ENCODE data around the gene WDR46.

Gene WDR46

GRCh38 chr6:33288921-33289783, at the start of gene WDR46, which contains the start of gene PFDN6:
Gene WDR46, minus strand, starts transcription at chr6:33289239. Its CDS starts 69 bp downstream, at chr6:33289170.
Gene PFDN6, plus strand, starts transcription at chr6:33289601. Its CDS starts 256 bp downstream, at chr6:33289857.
- peak within 1 kb of the TSS; percentile 73 for H3K4me3 ChIP-seq (ENCODE audit: low read depth, low read length)
- peak; percentile 91 for TF ChIP-seq MAX (IDR thresholded peaks at IDR 0.05; ENCODE audit: low read depth, low read length)
- peak; percentile 81 for TF ChIP-seq MYC (IDR thresholded peaks at IDR 0.05; ENCODE audit: low read depth, low read length)
- TF ChIP-seq POLR2A (IDR thresholded peaks at IDR 0.05; ENCODE audit: extremely low read depth, insufficient read length) = peak; percentile 63
- TF ChIP-seq CTCF (IDR thresholded peaks at IDR 0.05; ENCODE audit: low read depth, low read length) = no peak
- DNase-seq (ENCODE audit: low read depth) = peak; percentile 94

GRCh38 chr6:33336495-33336894, 47.5 kb upstream of the WDR46 start:
- DNase-seq (ENCODE audit: low read depth) = no peak
- no peak for TF ChIP-seq POLR2A (IDR thresholded peaks at IDR 0.05; ENCODE audit: extremely low read depth, insufficient read length)
- no peak for TF ChIP-seq MYC (IDR thresholded peaks at IDR 0.05; ENCODE audit: low read depth, low read length)
- no peak for TF ChIP-seq CTCF (IDR thresholded peaks at IDR 0.05; ENCODE audit: low read depth, low read length)
- TF ChIP-seq MAX (IDR thresholded peaks at IDR 0.05; ENCODE audit: low read depth, low read length) = no peak
- H3K4me3 ChIP-seq (ENCODE audit: low read depth, low read length) = no peak overlapping the region

GRCh38 chr6:33335916-33336315, 46.9 kb upstream of the WDR46 start:
- no peak for DNase-seq (ENCODE audit: low read depth)
- H3K4me3 ChIP-seq (ENCODE audit: low read depth, low read length) = no peak overlapping the region
- TF ChIP-seq MYC (IDR thresholded peaks at IDR 0.05; ENCODE audit: low read depth, low read length) (no peak), POLR2A (IDR thresholded peaks at IDR 0.05; ENCODE audit: extremely low read depth, insufficient read length) (no peak), MAX (IDR thresholded peaks at IDR 0.05; ENCODE audit: low read depth, low read length) (no peak), CTCF (IDR thresholded peaks at IDR 0.05; ENCODE audit: low read depth, low read length) (no peak)

- no peak for TF ChIP-seq MYC (IDR thresholded peaks at IDR 0.05; ENCODE audit: low read depth, low read length)
- no peak for DNase-seq (ENCODE audit: low read depth)
- H3K4me3 ChIP-seq (ENCODE audit: low read depth, low read length) = no peak overlapping the region
Measured at GRCh38 chr6:33333666-33334065, 44.6 kb upstream of the WDR46 start.

GRCh38 chr6:33330736-33331135, 41.7 kb upstream of the WDR46 start:
- TF ChIP-seq MYC (IDR thresholded peaks at IDR 0.05; ENCODE audit: low read depth, low read length) = no peak
- no peak for TF ChIP-seq POLR2A (IDR thresholded peaks at IDR 0.05; ENCODE audit: extremely low read depth, insufficient read length)
- TF ChIP-seq CTCF (IDR thresholded peaks at IDR 0.05; ENCODE audit: low read depth, low read length) = no peak
- no peak for TF ChIP-seq MAX (IDR thresholded peaks at IDR 0.05; ENCODE audit: low read depth, low read length)
- no peak overlapping the region for H3K4me3 ChIP-seq (ENCODE audit: low read depth, low read length)
- no peak for DNase-seq (ENCODE audit: low read depth)

- DNase-seq (ENCODE audit: low read depth) = no peak
- TF ChIP-seq CTCF (IDR thresholded peaks at IDR 0.05; ENCODE audit: low read depth, low read length) (no peak), MAX (IDR thresholded peaks at IDR 0.05; ENCODE audit: low read depth, low read length) (no peak), MYC (IDR thresholded peaks at IDR 0.05; ENCODE audit: low read depth, low read length) (no peak), POLR2A (IDR thresholded peaks at IDR 0.05; ENCODE audit: extremely low read depth, insufficient read length) (no peak)
- H3K4me3 ChIP-seq (ENCODE audit: low read depth, low read length) = no peak overlapping the region
Measured at GRCh38 chr6:33329058-33329457, 40.0 kb upstream of the WDR46 start.

Data from NB4 (cell line).